HEK293 (cell line): Measurements from ENCODE around the gene CTR9.
"Not testable (repeated sequence)": the region's sequence is repeated elsewhere in the genome, so short reads cannot be mapped to it uniquely, and the experiment has no call there.

Source experiments
- CTCF ChIA-PET: fragments of 350-600 bp; formaldehyde crosslinking; extraction: SDS; loops from one replicate; lab custom pipeline; 2021; ENCODE audit warnings: antibody characterized with exemption; lab: Yijun Ruan, JAX
- POLR2A ChIA-PET: fragments of 300-600 bp; formaldehyde crosslinking; extraction: SDS; loops from one replicate; lab custom pipeline; 2020; ENCODE audit warnings: antibody characterized with exemption, inconsistent platforms; lab: Yijun Ruan, JAX
- H3K27ac ChIP-seq: fragments of 200-500 bp; sonication (Bioruptor generic); 2 replicates; pipeline ENCODE4 v1.5.1; 2014; ENCODE audit warnings: low read depth, low read length, control low read depth, inconsistent platforms; ENCODE audit errors: extremely low read depth
- H3K36me3 ChIP-seq, 2 experiments: fragments of 200-500 bp in 1 of 2; sonication (Bioruptor generic) in 1 of 2; 1 replicate in 1 of 2; 2 replicates in 1 of 2; pipeline ENCODE4 v1.5.1; 2014 to 2017; ENCODE audit warnings: inconsistent platforms in 2 of 2, low read length in 2 of 2; ENCODE audit not compliant: control insufficient read depth in 2 of 2, insufficient read depth in 1 of 2
- H3K4me1 ChIP-seq: fragments of 200-500 bp; sonication (Bioruptor generic); 2 replicates; pipeline ENCODE4 v1.5.1; 2014; ENCODE audit warnings: mild to moderate bottlenecking, low read length, inconsistent platforms; ENCODE audit not compliant: control insufficient read depth, insufficient read depth
- H3K4me3 ChIP-seq: 2 replicates; pipeline ENCODE4 v1.5.1; 2011; ENCODE audit warnings: low read depth, mild to moderate bottlenecking, control low read depth, low read length, moderate library complexity
- H3K9me3 ChIP-seq: fragments of 200-500 bp; sonication (Bioruptor generic); 2 replicates; pipeline ENCODE4 v1.5.1; 2014; ENCODE audit warnings: low read depth, low read length, inconsistent platforms; ENCODE audit not compliant: control insufficient read depth, insufficient read depth
- GLI4 ChIP-seq: fragments of 450-650 bp; formaldehyde crosslinking; IDR thresholded peaks from 2 replicates; pipeline ENCODE4 v1.5.1; 2016; ENCODE audit warnings: missing biosample characterization, missing genetic modification characterization
- GLIS2 ChIP-seq: fragments of 450-650 bp; formaldehyde crosslinking; IDR thresholded peaks from 2 replicates; pipeline ENCODE4 v1.5.1; 2016; ENCODE audit warnings: missing biosample characterization, missing genetic modification characterization
- KLF10 ChIP-seq: fragments of 450-650 bp; IDR thresholded peaks from 2 replicates; pipeline ENCODE4 v1.5.1; 2018; ENCODE audit warnings: missing biosample characterization, mild to moderate bottlenecking, missing genetic modification characterization
- KLF7 ChIP-seq: fragments of 450-650 bp; formaldehyde crosslinking; IDR thresholded peaks from 2 replicates; pipeline ENCODE4 v1.5.1; 2016; ENCODE audit warnings: missing biosample characterization, missing genetic modification characterization, borderline replicate concordance
- KLF9 ChIP-seq: fragments of 450-650 bp; formaldehyde crosslinking; IDR thresholded peaks from 2 replicates; pipeline ENCODE4 v1.5.1; 2016; ENCODE audit warnings: missing biosample characterization, missing genetic modification characterization, low read depth
- YY1 ChIP-seq: fragments of 450-650 bp; formaldehyde crosslinking; IDR thresholded peaks from 2 replicates; pipeline ENCODE4 v1.5.1; 2018; ENCODE audit warnings: missing biosample characterization, missing genetic modification characterization
- ZFP37 ChIP-seq: fragments of 450-650 bp; formaldehyde crosslinking; IDR thresholded peaks from 2 replicates; pipeline ENCODE4 v1.5.1; 2016; ENCODE audit warnings: missing biosample characterization, missing genetic modification characterization
- ZNF112 ChIP-seq: fragments of 450-650 bp; formaldehyde crosslinking; IDR thresholded peaks from 2 replicates; pipeline ENCODE4 v1.5.0; 2017; ENCODE audit warnings: missing biosample characterization, missing genetic modification characterization
- ZNF133 ChIP-seq: fragments of 450-650 bp; formaldehyde crosslinking; IDR thresholded peaks from 2 replicates; pipeline ENCODE4 v1.5.1; 2016; ENCODE audit warnings: missing biosample characterization, missing genetic modification characterization
- ZNF169 ChIP-seq: fragments of 450-650 bp; formaldehyde crosslinking; IDR thresholded peaks from 2 replicates; pipeline ENCODE4 v1.5.1; 2016; ENCODE audit warnings: missing biosample characterization, missing genetic modification characterization
- ZNF2 ChIP-seq: fragments of 450-650 bp; formaldehyde crosslinking; IDR thresholded peaks from 2 replicates; pipeline ENCODE4 v1.5.1; 2016; ENCODE audit warnings: missing biosample characterization, missing genetic modification characterization
- ZNF248 ChIP-seq: fragments of 450-650 bp; formaldehyde crosslinking; IDR thresholded peaks from 2 replicates; pipeline ENCODE4 v1.5.1; 2017; ENCODE audit warnings: missing biosample characterization, missing genetic modification characterization
- ZNF292 ChIP-seq: fragments of 450-650 bp; formaldehyde crosslinking; IDR thresholded peaks from 2 replicates; pipeline ENCODE4 v1.5.1; 2016; ENCODE audit warnings: low read depth, missing biosample characterization, missing genetic modification characterization, borderline replicate concordance
- ZNF501 ChIP-seq: fragments of 450-650 bp; formaldehyde crosslinking; IDR thresholded peaks from 2 replicates; pipeline ENCODE4 v1.5.1; 2016; ENCODE audit warnings: missing biosample characterization, missing genetic modification characterization
- ZNF560 ChIP-seq: fragments of 450-650 bp; formaldehyde crosslinking; IDR thresholded peaks from 2 replicates; pipeline ENCODE4 v1.5.1; 2017; ENCODE audit warnings: missing biosample characterization, missing genetic modification characterization, borderline replicate concordance
- TF ChIP-seq, protein P1 (sequence below): fragments of 450-650 bp; formaldehyde crosslinking; IDR thresholded peaks from 2 replicates; pipeline ENCODE4 v1.5.1; 2016; ENCODE audit warnings: missing biosample characterization, missing genetic modification characterization
- TF ChIP-seq, protein P2 (sequence below): fragments of 450-650 bp; formaldehyde crosslinking; IDR thresholded peaks from 2 replicates; pipeline ENCODE4 v1.5.1; 2016; ENCODE audit warnings: missing biosample characterization, missing genetic modification characterization
- TF ChIP-seq, protein P3 (sequence below): IDR thresholded peaks from 2 replicates; pipeline ENCODE4 v1.6.1; 2011; ENCODE audit warnings: mild to moderate bottlenecking, low read depth, low read length, borderline replicate concordance
- TF ChIP-seq, protein P4 (sequence below): fragments of 450-650 bp; formaldehyde crosslinking; IDR thresholded peaks from 2 replicates; pipeline ENCODE4 v1.5.1; 2016; ENCODE audit warnings: missing biosample characterization, missing genetic modification characterization
- TF ChIP-seq, protein P5 (sequence below): fragments of 450-650 bp; formaldehyde crosslinking; IDR thresholded peaks from 2 replicates; pipeline ENCODE4 v1.5.1; 2016; ENCODE audit warnings: missing biosample characterization, missing genetic modification characterization
- TF ChIP-seq, protein P6 (sequence below): fragments of 450-650 bp; formaldehyde crosslinking; IDR thresholded peaks from 2 replicates; pipeline ENCODE4 v1.5.1; 2016; ENCODE audit warnings: missing biosample characterization, missing genetic modification characterization

CTR9 gene

DNA sequence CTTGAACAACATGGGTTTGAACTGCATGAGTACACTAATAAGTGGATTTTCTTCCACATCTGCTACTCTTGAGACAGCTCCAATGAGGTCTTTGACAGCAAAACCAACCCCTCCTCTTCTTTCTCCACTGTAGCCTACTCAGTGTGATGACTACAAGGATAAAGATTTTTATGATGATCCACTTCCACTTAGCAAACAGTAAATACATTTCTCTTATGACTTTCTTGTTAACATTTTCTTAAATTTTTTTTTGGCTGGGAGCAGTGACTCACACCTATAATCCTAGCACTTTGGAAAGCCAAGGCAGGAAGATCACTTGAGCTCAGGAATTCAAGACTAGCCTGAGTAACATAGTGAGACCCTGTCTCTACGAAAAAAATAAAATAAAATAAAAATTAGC, 67.5 kb downstream of the CTR9 start (continued):
- TF ChIP-seq, protein P1, sequence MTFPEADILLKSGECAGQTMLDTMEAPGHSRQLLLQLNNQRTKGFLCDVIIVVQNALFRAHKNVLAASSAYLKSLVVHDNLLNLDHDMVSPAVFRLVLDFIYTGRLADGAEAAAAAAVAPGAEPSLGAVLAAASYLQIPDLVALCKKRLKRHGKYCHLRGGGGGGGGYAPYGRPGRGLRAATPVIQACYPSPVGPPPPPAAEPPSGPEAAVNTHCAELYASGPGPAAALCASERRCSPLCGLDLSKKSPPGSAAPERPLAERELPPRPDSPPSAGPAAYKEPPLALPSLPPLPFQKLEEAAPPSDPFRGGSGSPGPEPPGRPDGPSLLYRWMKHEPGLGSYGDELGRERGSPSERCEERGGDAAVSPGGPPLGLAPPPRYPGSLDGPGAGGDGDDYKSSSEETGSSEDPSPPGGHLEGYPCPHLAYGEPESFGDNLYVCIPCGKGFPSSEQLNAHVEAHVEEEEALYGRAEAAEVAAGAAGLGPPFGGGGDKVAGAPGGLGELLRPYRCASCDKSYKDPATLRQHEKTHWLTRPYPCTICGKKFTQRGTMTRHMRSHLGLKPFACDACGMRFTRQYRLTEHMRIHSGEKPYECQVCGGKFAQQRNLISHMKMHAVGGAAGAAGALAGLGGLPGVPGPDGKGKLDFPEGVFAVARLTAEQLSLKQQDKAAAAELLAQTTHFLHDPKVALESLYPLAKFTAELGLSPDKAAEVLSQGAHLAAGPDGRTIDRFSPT (tag by site-specific recombination) = no peak
- TF ChIP-seq, protein P2, sequence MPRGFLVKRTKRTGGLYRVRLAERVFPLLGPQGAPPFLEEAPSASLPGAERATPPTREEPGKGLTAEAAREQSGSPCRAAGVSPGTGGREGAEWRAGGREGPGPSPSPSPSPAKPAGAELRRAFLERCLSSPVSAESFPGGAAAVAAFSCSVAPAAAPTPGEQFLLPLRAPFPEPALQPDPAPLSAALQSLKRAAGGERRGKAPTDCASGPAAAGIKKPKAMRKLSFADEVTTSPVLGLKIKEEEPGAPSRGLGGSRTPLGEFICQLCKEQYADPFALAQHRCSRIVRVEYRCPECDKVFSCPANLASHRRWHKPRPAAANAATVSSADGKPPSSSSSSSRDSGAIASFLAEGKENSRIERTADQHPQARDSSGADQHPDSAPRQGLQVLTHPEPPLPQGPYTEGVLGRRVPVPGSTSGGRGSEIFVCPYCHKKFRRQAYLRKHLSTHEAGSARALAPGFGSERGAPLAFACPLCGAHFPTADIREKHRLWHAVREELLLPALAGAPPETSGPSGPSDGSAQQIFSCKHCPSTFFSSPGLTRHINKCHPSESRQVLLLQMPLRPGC = no peak

DNA sequence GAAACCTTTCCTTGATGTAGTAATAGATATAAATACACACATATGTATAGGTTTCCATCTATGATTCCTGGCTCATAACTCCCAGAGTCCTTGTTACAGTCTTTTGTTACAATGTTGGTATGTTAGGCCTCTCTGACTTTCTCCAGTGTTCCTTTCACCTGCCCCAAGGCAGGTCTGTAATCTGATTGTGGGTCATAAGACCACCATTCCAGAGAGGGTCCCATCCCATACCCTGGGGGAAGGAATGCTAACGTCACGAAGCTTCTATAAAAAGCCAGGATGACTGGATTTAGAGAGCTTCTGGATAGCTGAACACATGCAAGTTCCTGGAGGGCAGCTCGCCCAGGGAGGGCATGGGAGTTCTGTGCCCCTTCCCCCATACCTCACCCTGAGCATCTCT, 71.4 kb downstream of the CTR9 start:
- CTCF ChIA-PET, POLR2A ChIA-PET, H3K4me1 ChIP-seq, H3K27ac ChIP-seq, H3K9me3 ChIP-seq, H3K36me3 ChIP-seq, H3K4me3 ChIP-seq: not testable (repeated sequence)

DNA sequence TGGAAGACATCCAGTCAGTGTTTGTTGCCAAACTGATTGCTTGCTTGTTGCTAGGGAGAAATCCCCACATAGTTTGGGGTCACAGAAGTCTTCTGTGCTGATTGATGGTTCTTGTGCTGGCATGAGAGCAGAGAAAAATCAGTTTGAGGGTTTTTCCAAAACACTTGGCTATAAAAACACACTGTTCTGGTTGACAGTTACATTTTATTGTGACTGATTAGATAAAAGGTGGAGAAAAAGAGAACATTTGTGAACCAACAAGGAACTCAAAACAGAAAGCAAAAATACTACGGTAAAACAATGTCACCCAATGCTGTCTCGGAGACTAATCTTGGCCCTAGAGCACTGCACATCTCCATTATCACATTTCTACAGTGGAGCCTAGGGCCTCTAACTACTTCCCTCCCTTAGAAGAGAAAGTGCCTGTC, 72.1 kb downstream of the CTR9 start:
- TF ChIP-seq, protein P3, sequence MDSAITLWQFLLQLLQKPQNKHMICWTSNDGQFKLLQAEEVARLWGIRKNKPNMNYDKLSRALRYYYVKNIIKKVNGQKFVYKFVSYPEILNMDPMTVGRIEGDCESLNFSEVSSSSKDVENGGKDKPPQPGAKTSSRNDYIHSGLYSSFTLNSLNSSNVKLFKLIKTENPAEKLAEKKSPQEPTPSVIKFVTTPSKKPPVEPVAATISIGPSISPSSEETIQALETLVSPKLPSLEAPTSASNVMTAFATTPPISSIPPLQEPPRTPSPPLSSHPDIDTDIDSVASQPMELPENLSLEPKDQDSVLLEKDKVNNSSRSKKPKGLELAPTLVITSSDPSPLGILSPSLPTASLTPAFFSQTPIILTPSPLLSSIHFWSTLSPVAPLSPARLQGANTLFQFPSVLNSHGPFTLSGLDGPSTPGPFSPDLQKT = no peak
- TF ChIP-seq ZNF501 = no peak
- no peak for TF ChIP-seq ZNF112 (tag by site-specific recombination)
- no peak for TF ChIP-seq ZNF169 (tag by site-specific recombination)
- TF ChIP-seq ZNF292 (tag by site-specific recombination) = no peak
- TF ChIP-seq GLI4 (tag by site-specific recombination) = no peak
- TF ChIP-seq KLF10 = no peak
- no peak for TF ChIP-seq ZFP37 (tag by site-specific recombination)
- TF ChIP-seq ZNF560 = no peak
- no peak for TF ChIP-seq ZNF133
- TF ChIP-seq KLF9 (tag by site-specific recombination) = no peak
- TF ChIP-seq GLIS2 = no peak
- TF ChIP-seq, protein P4, sequence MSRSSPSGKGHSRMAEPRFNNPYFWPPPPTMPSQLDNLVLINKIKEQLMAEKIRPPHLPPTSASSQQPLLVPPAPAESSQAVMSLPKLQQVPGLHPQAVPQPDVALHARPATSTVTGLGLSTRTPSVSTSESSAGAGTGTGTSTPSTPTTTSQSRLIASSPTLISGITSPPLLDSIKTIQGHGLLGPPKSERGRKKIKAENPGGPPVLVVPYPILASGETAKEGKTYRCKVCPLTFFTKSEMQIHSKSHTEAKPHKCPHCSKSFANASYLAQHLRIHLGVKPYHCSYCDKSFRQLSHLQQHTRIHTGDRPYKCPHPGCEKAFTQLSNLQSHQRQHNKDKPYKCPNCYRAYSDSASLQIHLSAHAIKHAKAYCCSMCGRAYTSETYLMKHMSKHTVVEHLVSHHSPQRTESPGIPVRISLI = no peak
- no peak for TF ChIP-seq ZNF2 (tag by site-specific recombination)
- TF ChIP-seq, all 188 proteins: peak for 0
- H3K27ac ChIP-seq = no peak overlapping the region
- ChIA-PET POLR2A (no interaction called here), CTCF (interaction anchor here (1.0 kb wide), 1 partner anchor 102 kb away, joined by 3 read pairs; no protein-coding TSS in a partner anchor)
- H3K4me3 ChIP-seq = no peak overlapping the region
- H3K9me3 ChIP-seq = no peaks in the 10 kb centered on the region
- no peaks in the 10 kb centered on the region for H3K4me1 ChIP-seq
- H3K36me3 ChIP-seq = no peaks in the 10 kb centered on the region

DNA sequence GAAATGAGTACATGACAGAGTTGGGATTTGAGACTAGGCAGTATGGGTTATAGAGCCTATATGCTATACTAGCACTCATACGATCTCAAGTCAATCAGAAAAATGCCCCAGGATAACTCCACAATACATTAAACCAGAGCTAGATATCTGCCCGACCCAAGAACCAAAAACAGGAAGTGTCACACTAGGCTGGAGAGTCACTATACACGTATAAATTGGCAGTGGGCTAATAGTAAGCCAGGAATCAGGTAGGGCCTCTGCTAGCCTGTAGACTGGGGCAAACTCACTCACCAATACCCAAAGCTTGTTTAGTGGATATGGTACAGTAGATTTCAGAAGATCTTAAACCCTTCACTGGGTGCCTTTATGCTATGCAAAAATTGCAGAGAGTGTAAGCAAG, 73.8 kb downstream of the CTR9 start:
- no peak for TF ChIP-seq KLF7 (tag by site-specific recombination)
- TF ChIP-seq YY1 (tag by site-specific recombination) = no peak
- no peak for TF ChIP-seq ZNF112 (tag by site-specific recombination)
- TF ChIP-seq ZNF248 = no peak
- TF ChIP-seq ZNF292 (tag by site-specific recombination) = no peak
- TF ChIP-seq, protein P5, sequence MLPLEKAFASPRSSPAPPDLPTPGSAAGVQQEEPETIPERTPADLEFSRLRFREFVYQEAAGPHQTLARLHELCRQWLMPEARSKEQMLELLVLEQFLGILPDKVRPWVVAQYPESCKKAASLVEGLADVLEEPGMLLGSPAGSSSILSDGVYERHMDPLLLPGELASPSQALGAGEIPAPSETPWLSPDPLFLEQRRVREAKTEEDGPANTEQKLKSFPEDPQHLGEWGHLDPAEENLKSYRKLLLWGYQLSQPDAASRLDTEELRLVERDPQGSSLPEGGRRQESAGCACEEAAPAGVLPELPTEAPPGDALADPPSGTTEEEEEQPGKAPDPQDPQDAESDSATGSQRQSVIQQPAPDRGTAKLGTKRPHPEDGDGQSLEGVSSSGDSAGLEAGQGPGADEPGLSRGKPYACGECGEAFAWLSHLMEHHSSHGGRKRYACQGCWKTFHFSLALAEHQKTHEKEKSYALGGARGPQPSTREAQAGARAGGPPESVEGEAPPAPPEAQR (tag by site-specific recombination) = no peak
- TF ChIP-seq, protein P6, sequence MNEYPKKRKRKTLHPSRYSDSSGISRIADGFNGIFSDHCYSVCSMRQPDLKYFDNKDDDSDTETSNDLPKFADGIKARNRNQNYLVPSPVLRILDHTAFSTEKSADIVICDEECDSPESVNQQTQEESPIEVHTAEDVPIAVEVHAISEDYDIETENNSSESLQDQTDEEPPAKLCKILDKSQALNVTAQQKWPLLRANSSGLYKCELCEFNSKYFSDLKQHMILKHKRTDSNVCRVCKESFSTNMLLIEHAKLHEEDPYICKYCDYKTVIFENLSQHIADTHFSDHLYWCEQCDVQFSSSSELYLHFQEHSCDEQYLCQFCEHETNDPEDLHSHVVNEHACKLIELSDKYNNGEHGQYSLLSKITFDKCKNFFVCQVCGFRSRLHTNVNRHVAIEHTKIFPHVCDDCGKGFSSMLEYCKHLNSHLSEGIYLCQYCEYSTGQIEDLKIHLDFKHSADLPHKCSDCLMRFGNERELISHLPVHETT (tag by site-specific recombination) = no peak
- Histone ChIP-seq H3K4me1 (no peaks in the 10 kb centered on the region), H3K27ac (no peak overlapping the region), H3K36me3 (no peaks in the 10 kb centered on the region), H3K9me3 (no peaks in the 10 kb centered on the region), H3K4me3 (no peak overlapping the region)
- ChIA-PET CTCF (no interaction called here), POLR2A (interaction anchor here (2.1 kb wide), 1 partner anchor 16 kb away, joined by 11 read pairs; the partner anchor contains the start of gene EIF4G2)
